Activated CD8-positive, alpha-beta memory T cell treated with anti-CD3 and anti-CD28 coated beads, Interleukin-2, amount 50 U/mL, for 1 hour (primary cell): Measurements from ENCODE around the gene PDE1C.

ENCODE experiments used
- DNase-seq: peaks from one replicate; pipeline ENCODE4 v3.0.0-alpha.2; 2020; ENCODE audit errors: extremely low read depth

The PDE1C gene

GRCh38 chr7:32074787-32075585, 4.8 kb upstream of the PDE1C start:
- DNase-seq, result no peak

GRCh38 chr7:32073533-32073932, 3.3 kb upstream of the PDE1C start:
- no peak for DNase-seq

- DNase-seq, result no peak
Observed at GRCh38 chr7:32072397-32072796, 2.2 kb upstream of the PDE1C start.

GRCh38 chr7:32071466-32072091, 1.4 kb upstream of the PDE1C start:
- no peak for DNase-seq

- no peak for DNase-seq
Observed at GRCh38 chr7:32070051-32070405, 179 bp downstream of the PDE1C start.

- DNase-seq, result no peak
Observed at GRCh38 chr7:32069116-32069650, 1.0 kb downstream of the PDE1C start.

GRCh38 chr7:32068411-32069101, 1.7 kb downstream of the PDE1C start:
- DNase-seq, result no peak

- no peak for DNase-seq
Observed at GRCh38 chr7:32066441-32066840, 3.8 kb downstream of the PDE1C start.

- DNase-seq, result no peak
Observed at GRCh38 chr7:32063614-32064013, 6.6 kb downstream of the PDE1C start.

- DNase-seq, result no peak
Observed at GRCh38 chr7:32062150-32062549, 8.1 kb downstream of the PDE1C start.

GRCh38 chr7:32061346-32061745, 8.9 kb downstream of the PDE1C start:
- no peak for DNase-seq

- no peak for DNase-seq
Observed at GRCh38 chr7:32059289-32060011, 10.8 kb downstream of the PDE1C start.

GRCh38 chr7:32058002-32058401, 12.2 kb downstream of the PDE1C start:
- DNase-seq, result no peak

GRCh38 chr7:32056767-32057166, 13.4 kb downstream of the PDE1C start:
- no peak for DNase-seq

- no peak for DNase-seq
Observed at GRCh38 chr7:32053204-32053603, 17.0 kb downstream of the PDE1C start.

- DNase-seq, result no peak
Observed at GRCh38 chr7:32051128-32051527, 19.1 kb downstream of the PDE1C start.

- no peak for DNase-seq
Observed at GRCh38 chr7:32049599-32049998, 20.6 kb downstream of the PDE1C start.

GRCh38 chr7:32048970-32049491, 21.2 kb downstream of the PDE1C start:
- DNase-seq, result no peak

GRCh38 chr7:32047801-32048200, 22.4 kb downstream of the PDE1C start:
- DNase-seq, result no peak

GRCh38 chr7:32047075-32047474, 23.1 kb downstream of the PDE1C start:
- DNase-seq, result no peak

- DNase-seq, result no peak
Observed at GRCh38 chr7:32045228-32045627, 25.0 kb downstream of the PDE1C start.

GRCh38 chr7:32044739-32045138, 25.5 kb downstream of the PDE1C start:
- DNase-seq, result no peak
